GM18873 (cell line): ENCODE results near the gene NPIPA1.
"Not testable (repeated sequence)": the region's sequence is repeated elsewhere in the genome, so short reads cannot be mapped to it uniquely, and the experiment has no call there.

Experiments used
- ATAC-seq: cut with Tn5 transposase; IDR thresholded peaks from one replicate; pipeline ENCODE4 v1.9.1; 2021; ENCODE audit warnings: mild to moderate bottlenecking, moderate library complexity, moderate number of reproducible peaks; ENCODE audit not compliant: unreplicated experiment, low FRiP score

NPIPA1 gene

DNA sequence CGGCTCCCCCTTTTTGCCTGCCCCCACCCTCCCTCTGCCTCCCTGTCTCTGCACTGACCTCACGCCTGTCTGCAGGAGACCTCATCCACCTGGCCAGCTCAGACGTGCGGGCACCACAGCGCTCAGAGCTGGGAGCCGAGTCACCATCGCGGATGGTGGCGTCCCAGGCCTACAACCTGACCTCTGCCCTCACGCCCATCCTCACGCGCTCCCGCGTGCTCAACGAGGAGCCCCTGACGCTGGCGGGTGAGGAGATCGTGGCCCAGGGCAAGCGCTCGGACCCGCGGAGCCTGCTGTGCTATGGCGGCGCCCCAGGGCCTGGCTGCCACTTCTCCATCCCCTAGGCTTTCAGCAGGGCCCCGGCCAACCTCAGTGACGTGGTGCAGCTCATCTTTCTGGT is 8.1 kb upstream of the NPIPA1 start:
- not testable (repeated sequence) for ATAC-seq

DNA sequence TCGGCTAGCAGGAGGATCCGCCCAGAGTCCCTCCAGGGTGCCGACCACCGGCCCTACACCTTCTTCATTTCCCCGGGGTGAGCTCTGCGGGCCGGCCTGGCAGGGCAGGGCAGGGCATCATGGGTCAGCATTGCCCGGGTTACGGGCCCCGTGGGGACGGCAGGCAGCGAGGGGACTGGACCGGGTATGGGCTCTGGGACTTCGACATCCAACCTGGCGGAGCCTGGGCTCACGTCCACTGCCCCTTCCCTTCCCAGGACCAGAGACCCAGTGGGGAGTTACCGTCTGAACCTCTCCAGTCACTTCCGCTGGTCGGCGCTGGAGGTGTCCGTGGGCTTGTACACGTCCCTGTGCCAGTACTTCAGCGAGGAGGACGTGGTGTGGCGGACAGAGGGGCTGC is 7.0 kb upstream of the NPIPA1 start:
- not testable (repeated sequence) for ATAC-seq

DNA sequence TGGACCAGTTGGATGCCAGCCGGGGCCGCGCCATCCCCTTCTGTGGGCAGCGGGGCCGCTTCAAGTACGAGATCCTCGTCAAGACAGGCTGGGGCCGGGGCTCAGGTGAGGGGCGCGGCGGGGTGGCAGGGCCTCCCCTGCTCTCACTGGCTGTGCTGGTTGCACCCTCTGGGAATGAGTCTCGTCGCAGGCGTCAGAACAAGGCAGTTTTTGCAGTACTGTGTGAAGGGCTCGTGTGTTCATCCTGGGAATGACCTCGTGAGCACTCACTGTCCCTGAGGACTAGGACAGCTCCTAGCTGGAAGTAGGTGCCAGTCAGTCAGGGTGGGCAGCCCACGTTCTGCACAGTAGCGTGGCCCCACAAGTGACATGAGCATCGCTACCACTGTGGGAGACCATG is 6.3 kb upstream of the NPIPA1 start:
- not testable (repeated sequence) for ATAC-seq

- not testable (repeated sequence) for ATAC-seq
Measured at GRCh38 chr16:14932581-14933375, 4.5 kb upstream of the NPIPA1 start.

- ATAC-seq = not testable (repeated sequence)
Measured at GRCh38 chr16:14937994-14938393, 751 bp downstream of the NPIPA1 start.

DNA sequence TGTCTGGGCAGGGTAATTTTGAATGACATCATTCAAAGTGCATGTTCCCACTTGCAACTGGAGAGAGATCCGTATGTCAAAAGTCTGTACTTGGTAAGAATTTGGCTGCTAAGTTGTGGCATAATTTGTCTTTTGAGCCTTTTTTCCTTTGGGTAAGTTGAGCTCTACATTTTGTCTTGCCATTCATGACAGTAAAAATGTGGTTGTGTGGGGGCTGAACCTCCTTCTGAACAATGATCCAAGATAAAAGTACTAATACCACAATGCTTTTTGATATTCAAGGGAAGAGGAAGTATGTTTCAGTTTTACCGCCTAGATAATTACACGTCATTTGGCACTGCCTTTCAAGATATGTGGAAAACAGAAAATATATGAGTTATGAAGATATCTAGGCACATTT is 5.4 kb downstream of the NPIPA1 start:
- ATAC-seq = not testable (repeated sequence)

GRCh38 chr16:14955546-14956231 is 18.4 kb downstream of the NPIPA1 start:
- ATAC-seq = no peak

DNA sequence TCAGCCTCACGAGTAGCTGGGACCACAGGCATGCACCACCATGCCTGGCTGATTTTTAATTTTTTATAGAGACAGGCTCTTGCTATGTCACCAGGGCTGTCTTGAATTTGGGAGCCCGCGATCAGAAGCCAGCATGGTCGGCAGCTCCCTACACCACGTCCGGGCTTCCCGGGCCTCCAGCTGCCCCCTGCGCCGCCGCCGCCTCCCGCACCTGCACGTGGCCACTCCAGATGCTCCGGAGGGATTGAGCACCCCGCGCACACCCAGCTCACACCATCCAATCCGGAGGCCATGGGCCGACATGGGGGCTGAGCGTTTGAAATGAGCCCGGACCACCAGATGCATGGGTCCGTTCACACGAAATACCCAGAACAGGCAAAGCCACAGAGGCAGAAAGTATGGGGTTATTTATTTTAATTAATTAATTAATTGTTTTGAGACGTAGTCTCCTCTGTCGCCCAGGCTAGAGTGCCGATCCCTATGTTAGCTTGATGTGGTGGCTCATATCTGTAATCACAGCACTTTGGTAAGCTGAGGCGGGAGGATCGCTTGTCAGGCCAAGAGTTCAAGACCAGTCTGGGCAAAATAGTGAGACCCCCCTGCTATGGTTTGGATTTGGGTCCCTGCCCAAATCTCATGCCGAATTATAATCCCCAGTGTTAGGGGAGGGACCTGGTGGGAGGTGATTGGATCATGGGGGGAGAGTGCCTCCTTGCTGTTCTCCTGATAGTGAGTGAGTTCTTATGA is 20.5 kb downstream of the NPIPA1 start:
- no peak for ATAC-seq

DNA sequence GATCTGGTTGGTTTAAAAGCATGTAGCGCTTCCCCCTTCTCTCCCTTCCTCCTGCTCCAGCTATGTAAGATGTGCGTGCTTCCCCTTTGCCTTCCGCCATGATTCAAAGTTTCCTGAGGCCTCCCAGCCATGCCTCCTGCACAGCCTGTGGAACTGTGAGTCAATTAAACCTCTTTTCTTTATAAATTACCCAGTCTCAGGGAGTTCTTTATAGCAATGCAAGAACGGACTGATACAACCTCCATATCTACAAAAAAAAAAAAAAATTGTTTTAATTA is 21.0 kb downstream of the NPIPA1 start:
- no peak for ATAC-seq

- ATAC-seq = no peak
Measured at GRCh38 chr16:14958970-14959369, 21.7 kb downstream of the NPIPA1 start.

GRCh38 chr16:14961405-14962186 is 24.4 kb downstream of the NPIPA1 start:
- no peak for ATAC-seq

- ATAC-seq = no peak
Measured at GRCh38 chr16:14963281-14964173, 26.3 kb downstream of the NPIPA1 start.

DNA sequence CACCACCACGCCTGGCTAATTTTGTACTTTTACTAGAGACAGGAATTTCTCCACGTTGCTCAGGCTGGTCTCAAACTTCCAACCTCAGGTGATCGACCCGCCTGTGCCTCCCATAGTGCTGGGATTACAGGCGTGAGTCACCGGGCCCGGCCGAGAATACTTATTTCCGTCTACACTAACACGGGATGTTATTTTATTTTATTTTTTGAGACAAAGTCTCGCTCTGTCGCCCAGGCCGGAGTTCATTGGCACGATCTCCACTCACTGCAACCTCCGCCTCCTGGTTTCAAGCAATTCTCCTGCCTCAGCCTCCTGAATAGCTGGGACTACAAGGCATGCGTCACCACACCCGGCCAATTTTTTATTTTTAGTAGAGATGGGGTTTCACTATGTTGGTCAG is 28.1 kb downstream of the NPIPA1 start:
- ATAC-seq = no peak

- ATAC-seq = not testable (repeated sequence)
Measured at GRCh38 chr16:14969795-14970194, 32.6 kb downstream of the NPIPA1 start.

DNA sequence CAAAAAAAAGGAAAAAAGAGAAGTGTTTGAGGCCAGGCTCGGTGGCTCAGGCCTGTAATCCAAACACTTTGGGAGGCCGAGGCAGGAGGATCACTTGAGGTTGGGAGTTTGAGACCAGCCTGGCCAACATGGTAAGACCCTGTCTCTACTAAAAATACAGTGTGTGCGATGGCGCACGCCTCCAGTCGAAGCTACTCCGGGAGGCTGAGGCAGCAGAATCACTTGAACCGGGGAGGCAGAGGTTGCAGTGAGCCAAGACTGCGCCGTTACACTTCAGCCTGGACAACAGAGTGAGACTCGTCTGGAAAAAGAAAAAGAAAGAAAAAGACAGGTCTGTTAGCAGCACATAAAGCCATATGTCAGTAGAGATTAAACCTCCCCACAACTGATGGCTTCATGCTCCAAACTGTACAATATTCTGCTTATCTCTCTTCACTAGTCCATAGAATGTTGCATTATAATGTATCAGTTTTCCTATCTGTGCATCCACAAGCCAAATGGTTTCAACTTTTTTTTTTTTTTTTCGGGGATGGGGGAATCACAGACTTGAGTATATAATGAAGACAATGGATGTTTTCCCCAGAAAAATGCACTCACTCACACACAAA is 34.5 kb downstream of the NPIPA1 start:
- not testable (repeated sequence) for ATAC-seq

GRCh38 chr16:14973785-14974322 is 36.6 kb downstream of the NPIPA1 start:
- not testable (repeated sequence) for ATAC-seq

- ATAC-seq = not testable (repeated sequence)
Measured at GRCh38 chr16:14974331-14974655, 37.0 kb downstream of the NPIPA1 start.

- peak; percentile 71 for ATAC-seq
Measured at GRCh38 chr16:14974656-14975417, 37.6 kb downstream of the NPIPA1 start, which contains the start of gene PDXDC1. Gene PDXDC1, plus strand, starts transcription at chr16:14975026. Its CDS starts 174 bp downstream, at chr16:14975200.
